Neural cell (in vitro differentiated cells): ENCODE results near the gene DCXR. TPM values are rescaled to one million over a fixed set of nuclear protein-coding genes. Genes with fewer than 3 reads are reported as not detected.

Source experiments
- H2AFZ ChIP-seq: fragments of 200-600, 300-800 bp; sonication (generic), shearing (Covaris generic); 2 replicates; pipeline ENCODE4 v1.6.0; 2014; ENCODE audit warnings: low read depth, mild to moderate bottlenecking, antibody characterized with exemption, low read length, moderate library complexity
- H3F3A ChIP-seq: fragments of 200-600 bp; shearing (Covaris generic); 2 replicates; pipeline ENCODE4 v1.6.1; 2016; ENCODE audit warnings: mild to moderate bottlenecking, moderate library complexity, mixed read lengths, antibody characterized with exemption, low read length; ENCODE audit not compliant: insufficient read depth, poor library complexity, severe bottlenecking
- H3K27ac ChIP-seq: fragments of 200-600, 300-800 bp; sonication (generic), shearing (Covaris generic); 2 replicates; pipeline ENCODE4 v1.5.1; 2014; ENCODE audit warnings: mild to moderate bottlenecking, low read length, moderate library complexity
- H3K27me3 ChIP-seq: fragments of 300-800, 200-600 bp; sonication (generic), shearing (Covaris generic); 2 replicates; pipeline ENCODE4 v1.6.0; 2014; ENCODE audit warnings: mild to moderate bottlenecking, low read depth, low read length, moderate library complexity; ENCODE audit not compliant: insufficient read depth
- H3K36me3 ChIP-seq: fragments of 300-800, 200-600 bp; sonication (generic), shearing (Covaris generic); 2 replicates; pipeline ENCODE4 v1.5.1; 2014; ENCODE audit warnings: mild to moderate bottlenecking, antibody characterized with exemption, low read length, moderate library complexity; ENCODE audit not compliant: insufficient read depth
- H3K4me2 ChIP-seq: fragments of 300-800, 200-600 bp; sonication (generic), shearing (Covaris generic); 2 replicates; pipeline ENCODE4 v1.6.0; 2014; ENCODE audit warnings: mild to moderate bottlenecking, low read length
- H3K4me3 ChIP-seq: fragments of 300-800, 200-600 bp; sonication (generic), shearing (Covaris generic); 2 replicates; pipeline ENCODE4 v1.5.1; 2014; ENCODE audit warnings: mild to moderate bottlenecking, low read length, moderate library complexity
- H3K79me2 ChIP-seq: fragments of 200-600 bp; shearing (Covaris generic); replicated peaks from 2 replicates; pipeline ENCODE4 v1.6.0; 2014; ENCODE audit warnings: mild to moderate bottlenecking, low read length, moderate library complexity; ENCODE audit not compliant: insufficient read depth
- H3K9ac ChIP-seq: fragments of 300-800, 200-600 bp; sonication (generic), shearing (Covaris generic); 2 replicates; pipeline ENCODE4 v1.6.1; 2016; ENCODE audit warnings: mild to moderate bottlenecking, low read length, mixed read lengths
- H3K9me2 ChIP-seq: fragments of 200-600 bp; shearing (Covaris generic); 2 replicates; pipeline ENCODE4 v1.6.1; 2016; ENCODE audit warnings: mild to moderate bottlenecking, low read length, mixed read lengths; ENCODE audit not compliant: insufficient read depth
- H3K9me3 ChIP-seq: fragments of 200-600, 300-800 bp; sonication (generic), shearing (Covaris generic); 2 replicates; pipeline ENCODE4 v1.6.1; 2016; ENCODE audit warnings: mild to moderate bottlenecking, mixed run types, low read length, moderate library complexity, mixed read lengths
- H4K20me1 ChIP-seq: fragments of 200-600 bp; shearing (Covaris generic); 2 replicates; pipeline ENCODE4 v1.6.1; 2016; ENCODE audit warnings: mild to moderate bottlenecking, mixed run types; ENCODE audit not compliant: insufficient read depth
- CTCF ChIP-seq: fragments of 450-650 bp; IDR thresholded peaks from 2 replicates; pipeline ENCODE4 v1.5.1; 2014; ENCODE audit warnings: antibody characterized with exemption, mild to moderate bottlenecking, moderate library complexity; ENCODE audit not compliant: poor library complexity, severe bottlenecking
- EP300 ChIP-seq: fragments of 450-650 bp; conservative IDR thresholded peaks from 2 replicates; pipeline ENCODE4 v1.6.1; 2014; ENCODE audit warnings: antibody characterized with exemption, mild to moderate bottlenecking, moderate library complexity; ENCODE audit not compliant: poor library complexity, severe bottlenecking
- EZH2 ChIP-seq: fragments of 200-600, 300-800 bp; shearing (Covaris generic), sonication (generic); IDR thresholded peaks from 2 replicates; pipeline ENCODE4 v1.6.1; 2014; ENCODE audit warnings: antibody characterized with exemption, low read length, borderline replicate concordance, mild to moderate bottlenecking; ENCODE audit not compliant: insufficient read depth, poor library complexity, severe bottlenecking
- MXI1 ChIP-seq: fragments of 450-650 bp; conservative IDR thresholded peaks from 2 replicates; pipeline ENCODE4 v1.6.1; 2014; ENCODE audit warnings: antibody characterized with exemption, mild to moderate bottlenecking; ENCODE audit not compliant: poor library complexity, severe bottlenecking
- POLR2AphosphoS5 ChIP-seq: IDR thresholded peaks from 2 replicates; pipeline ENCODE4 v1.6.1; 2012
- RAD21 ChIP-seq: fragments of 450-650 bp; conservative IDR thresholded peaks from 2 replicates; pipeline ENCODE4 v1.6.1; 2014; ENCODE audit warnings: antibody characterized with exemption, mild to moderate bottlenecking, moderate library complexity
- REST ChIP-seq: IDR thresholded peaks from 2 replicates; pipeline ENCODE4 v1.6.1; 2012; ENCODE audit warnings: borderline replicate concordance
- SMC3 ChIP-seq: fragments of 450-650 bp; conservative IDR thresholded peaks from 2 replicates; pipeline ENCODE4 v1.6.1; 2014; ENCODE audit warnings: antibody characterized with exemption, mild to moderate bottlenecking, moderate library complexity; ENCODE audit not compliant: poor library complexity
- TAF1 ChIP-seq: IDR thresholded peaks from 2 replicates; pipeline ENCODE4 v1.6.1; 2012; ENCODE audit warnings: low read depth
- polyA plus RNA-seq: library from polyadenylated mRNA; depleted of rRNA; stranded (reverse); fragments of >200 nt; gene quantifications from 2 replicates; pipeline ENCODE4 v1.2.3, GENCODE V29; 2014

Gene DCXR
- polyA plus RNA-seq, 1 donor from 2014 or later, result 129 TPM

GRCh38 chr17:82013341-82013740 lies 24.2 kb downstream of the DCXR start:
- Histone ChIP-seq H3K4me3 (no peak overlapping the region), H2AFZ (no peak overlapping the region), H3K9ac (no peak overlapping the region), H3K4me2 (no peak overlapping the region), H3K79me2 (no peaks in the 10 kb centered on the region), H3K27ac (no peak overlapping the region), H4K20me1 (no peaks in the 10 kb centered on the region), H3K36me3 (no peaks in the 10 kb centered on the region), H3K9me3 (no peaks in the 10 kb centered on the region), H3K9me2 (no peaks in the 10 kb centered on the region), H3F3A (no peaks in the 10 kb centered on the region), H3K27me3 (no peaks in the 10 kb centered on the region)
- TF ChIP-seq RAD21 (no peak), SMC3 (no peak), CTCF (no peak), TAF1 (no peak), REST (no peak), EP300 (no peak), EZH2 (no peak), POLR2AphosphoS5 (no peak), MXI1 (no peak)

GRCh38 chr17:82012640-82013295 lies 24.7 kb downstream of the DCXR start:
- Histone ChIP-seq H3K27ac (no peak overlapping the region), H3K9ac (no peak overlapping the region)
- TF ChIP-seq TAF1 (no peak), REST (no peak), EZH2 (no peak), RAD21 (no peak), EP300 (no peak), POLR2AphosphoS5 (no peak), CTCF (no peak), SMC3 (no peak), MXI1 (no peak)

More at GRCh38 chr17:82012640-82013295, 24.7 kb downstream of the DCXR start:
- Histone ChIP-seq H3K4me3 (no peak overlapping the region), H3K9me3 (no peaks in the 10 kb centered on the region), H3K4me2 (no peak overlapping the region), H3K27me3 (no peaks in the 10 kb centered on the region), H3K9me2 (no peaks in the 10 kb centered on the region), H3F3A (no peaks in the 10 kb centered on the region), H3K36me3 (no peaks in the 10 kb centered on the region), H4K20me1 (no peaks in the 10 kb centered on the region), H3K79me2 (no peaks in the 10 kb centered on the region), H2AFZ (no peak overlapping the region)
